Stomach (tissue), 4 donors: Measurements from ENCODE around the gene MAN2C1.

ENCODE experiments used
- EP300 ChIP-seq: sonication (generic); formaldehyde crosslinking; IDR thresholded peaks from one replicate; pipeline ENCODE4 v1.6.1; 2017; ENCODE audit warnings: antibody characterized with exemption
- POLR2A ChIP-seq, 4 donors: fragments of 450-650 bp; IDR thresholded peaks; one replicate each; pipeline ENCODE4 v1.6.1; 2016; ENCODE audit warnings: antibody characterized with exemption in 4 of 4, control low read depth in 2 of 4, mild to moderate bottlenecking in 1 of 4, moderate library complexity in 1 of 4
- POLR2AphosphoS5 ChIP-seq, 3 donors: sonication (generic); formaldehyde crosslinking; IDR thresholded peaks; one replicate each; pipeline ENCODE4 v1.6.1; 2016; ENCODE audit warnings: antibody characterized with exemption in 3 of 3
- TF ChIP-seq, protein P1 (sequence below), 7 experiments: fragments of 450-650 bp in 4 of 7; fragments of 200-600 bp in 3 of 7; sonication (generic) in 3 of 7; IDR thresholded peaks; one replicate each; pipeline ENCODE4 v1.5.1; 2016 to 2019; ENCODE audit warnings: antibody characterized with exemption in 7 of 7, control low read depth in 2 of 7, mild to moderate bottlenecking in 1 of 7

DNA sequence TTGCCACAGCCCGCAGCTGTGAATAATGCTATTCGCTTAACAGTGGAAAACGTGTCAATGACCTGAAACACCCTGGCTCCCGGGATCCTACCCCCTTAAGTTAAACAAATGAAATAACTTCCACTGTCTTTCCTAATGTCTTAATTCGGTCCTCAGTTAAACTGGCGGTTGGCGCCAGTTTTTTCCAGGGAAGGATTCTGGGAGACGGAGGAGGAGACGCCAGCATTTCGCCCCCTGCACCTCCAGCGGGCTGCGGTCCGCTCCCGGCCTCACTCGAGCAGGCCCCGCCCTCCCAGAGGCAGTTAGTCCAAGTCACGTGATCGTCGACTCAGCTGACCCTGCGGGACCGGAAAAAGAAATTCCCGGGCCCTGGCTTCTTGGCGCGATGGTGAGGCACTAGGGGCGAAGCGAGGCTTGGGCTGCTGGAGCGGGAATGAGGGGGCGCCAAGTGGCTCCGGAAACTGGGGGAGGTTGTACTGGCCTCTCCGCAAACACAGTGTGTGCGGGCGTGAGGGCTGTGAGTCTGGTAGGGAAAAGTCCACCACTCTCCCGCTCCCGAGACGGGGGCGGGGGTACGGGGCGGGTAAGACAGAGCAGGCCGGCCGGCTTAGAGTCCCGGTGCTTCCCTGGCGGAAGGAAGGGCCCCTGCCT lies 32.6 kb downstream of the MAN2C1 start, which contains the start of gene COMMD4:
- TF ChIP-seq, protein P1, sequence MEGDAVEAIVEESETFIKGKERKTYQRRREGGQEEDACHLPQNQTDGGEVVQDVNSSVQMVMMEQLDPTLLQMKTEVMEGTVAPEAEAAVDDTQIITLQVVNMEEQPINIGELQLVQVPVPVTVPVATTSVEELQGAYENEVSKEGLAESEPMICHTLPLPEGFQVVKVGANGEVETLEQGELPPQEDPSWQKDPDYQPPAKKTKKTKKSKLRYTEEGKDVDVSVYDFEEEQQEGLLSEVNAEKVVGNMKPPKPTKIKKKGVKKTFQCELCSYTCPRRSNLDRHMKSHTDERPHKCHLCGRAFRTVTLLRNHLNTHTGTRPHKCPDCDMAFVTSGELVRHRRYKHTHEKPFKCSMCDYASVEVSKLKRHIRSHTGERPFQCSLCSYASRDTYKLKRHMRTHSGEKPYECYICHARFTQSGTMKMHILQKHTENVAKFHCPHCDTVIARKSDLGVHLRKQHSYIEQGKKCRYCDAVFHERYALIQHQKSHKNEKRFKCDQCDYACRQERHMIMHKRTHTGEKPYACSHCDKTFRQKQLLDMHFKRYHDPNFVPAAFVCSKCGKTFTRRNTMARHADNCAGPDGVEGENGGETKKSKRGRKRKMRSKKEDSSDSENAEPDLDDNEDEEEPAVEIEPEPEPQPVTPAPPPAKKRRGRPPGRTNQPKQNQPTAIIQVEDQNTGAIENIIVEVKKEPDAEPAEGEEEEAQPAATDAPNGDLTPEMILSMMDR (IDR thresholded peaks at IDR 0.05): peak in 1 of 7 experiments; percentile 12
- TF ChIP-seq POLR2A (IDR thresholded peaks at IDR 0.05): no peak
- no peak for TF ChIP-seq EP300
- peak; percentile 59 to 88 (median 68) for TF ChIP-seq POLR2AphosphoS5 (IDR thresholded peaks at IDR 0.05)
